NB4 (cell line): ENCODE results near the gene MAGEB4.

ENCODE experiments used
- CTCF ChIP-seq: IDR thresholded peaks from one replicate; pipeline ENCODE4 v1.5.1; 2012; ENCODE audit warnings: low read depth, low read length
- POLR2A ChIP-seq: IDR thresholded peaks from 2 replicates; pipeline ENCODE4 v1.6.1; 2011; ENCODE audit warnings: mild to moderate bottlenecking; ENCODE audit not compliant: insufficient read length; ENCODE audit errors: extremely low read depth

GRCh38 chrX:30248854-30249253 lies 7.1 kb downstream of the MAGEB4 start:
- TF ChIP-seq CTCF (no peak), POLR2A (no peak)
